Endothelial cell of umbilical vein (primary cell): ENCODE results near the gene HECTD3. TPM values are rescaled to one million over a fixed set of nuclear protein-coding genes. Genes with fewer than 3 reads are reported as not detected.

Source experiments
- BruUV-seq: library from RNA; stranded (reverse); fragments of 400-500 nt; replicated peaks from 2 replicates; lab custom pipeline; 2021; lab: Mats Ljungman, UMichigan
- CTCF ChIA-PET: fragments of 300-600, 350-600 bp; sonication (Branson Sonifier 250); formaldehyde crosslinking; loops from one replicate; lab custom pipeline; 2021; ENCODE audit warnings: antibody characterized with exemption, inconsistent platforms; lab: Charles Lee
- POLR2A ChIA-PET: fragments of 300-600, 350-600 bp; sonication (Branson Sonifier 250); formaldehyde crosslinking; loops from one replicate; lab custom pipeline; 2021; ENCODE audit warnings: antibody characterized with exemption, inconsistent platforms; lab: Charles Lee
- DNase-seq: peaks from one replicate; pipeline ENCODE4 v3.0.0-alpha.2; 2011; ENCODE audit warnings: low read depth, low spot score
- FAIRE-seq: peaks from 2 replicates; lab custom pipeline; 2011; peaks lifted over from hg19 to GRCh38; lab: Jason Lieb, UNC
- H2AFZ ChIP-seq: 2 replicates; pipeline ENCODE4 v1.6.0; 2012; ENCODE audit warnings: low read depth, low read length, control low read depth, inconsistent platforms
- H3K27ac ChIP-seq: 2 replicates; pipeline ENCODE4 v1.5.1; 2011; ENCODE audit warnings: low read depth, mild to moderate bottlenecking, control low read depth, low read length, moderate library complexity; ENCODE audit not compliant: insufficient read depth
- H3K27me3 ChIP-seq, 2 experiments: 2 replicates each; pipeline versions ENCODE4 v1.6.0 to v1.6.1; 2011; ENCODE audit warnings: low read length in 2 of 2, mixed read lengths in 1 of 2; ENCODE audit not compliant: control insufficient read depth in 2 of 2, insufficient read depth in 2 of 2
- H3K36me3 ChIP-seq, 2 experiments: 2 replicates in 1 of 2; 3 replicates in 1 of 2; pipeline ENCODE4 v1.5.1; 2011; ENCODE audit warnings: low read length in 2 of 2, mild to moderate bottlenecking in 1 of 2, moderate library complexity in 1 of 2; ENCODE audit not compliant: control insufficient read depth in 2 of 2, insufficient read depth in 2 of 2; ENCODE audit errors: extremely low read depth in 1 of 2
- H3K4me1 ChIP-seq: 3 replicates; pipeline ENCODE4 v1.5.1; 2011; ENCODE audit warnings: mild to moderate bottlenecking, low read length; ENCODE audit not compliant: control insufficient read depth, insufficient read depth; ENCODE audit errors: extremely low read depth
- H3K4me2 ChIP-seq: 2 replicates; pipeline ENCODE4 v1.6.1; 2011; ENCODE audit warnings: low read length, control low read depth, mixed read lengths; ENCODE audit not compliant: insufficient read depth
- H3K4me3 ChIP-seq, 3 experiments: fragments of 200-600 bp in 1 of 3; sonication (generic), shearing (Covaris generic) in 1 of 3; replicated peaks in 1 of 3; 2 replicates each; pipeline ENCODE4 v1.5.1; 2011 to 2016; ENCODE audit warnings: control low read depth in 3 of 3, low read length in 3 of 3, mild to moderate bottlenecking in 2 of 3, inconsistent platforms in 1 of 3, low read depth in 1 of 3, moderate library complexity in 1 of 3; ENCODE audit not compliant: insufficient read depth in 1 of 3
- H3K79me2 ChIP-seq: 2 replicates; pipeline ENCODE4 v1.6.0; 2012; ENCODE audit warnings: low read length, inconsistent platforms; ENCODE audit not compliant: control insufficient read depth, insufficient read depth
- H3K9ac ChIP-seq: replicated peaks from 2 replicates; pipeline ENCODE3; 2011; ENCODE audit warnings: low read length, control low read depth; ENCODE audit not compliant: insufficient read depth; ENCODE audit errors: extremely low read depth
- H3K9me1 ChIP-seq: replicated peaks from 3 replicates; pipeline ENCODE4 v1.6.0; 2011; ENCODE audit warnings: mild to moderate bottlenecking, low read length; ENCODE audit not compliant: control insufficient read depth, insufficient read depth; ENCODE audit errors: extremely low read depth
- H3K9me3 ChIP-seq: replicated peaks from 2 replicates; pipeline ENCODE4 v1.5.1; 2012; ENCODE audit warnings: low read length, inconsistent platforms; ENCODE audit not compliant: control insufficient read depth, insufficient read depth
- H4K20me1 ChIP-seq: replicated peaks from 2 replicates; pipeline ENCODE3; 2011; ENCODE audit warnings: mild to moderate bottlenecking, low read length; ENCODE audit not compliant: control insufficient read depth, insufficient read depth; ENCODE audit errors: extremely low read depth
- CTCF ChIP-seq, 2 donors: IDR thresholded peaks; 1 replicate in 1 of 2; 2 replicates in 1 of 2; pipeline ENCODE4 v1.5.1; 2011; ENCODE audit warnings: low read length in 2 of 2, mild to moderate bottlenecking in 2 of 2, moderate library complexity in 2 of 2, control low read depth in 1 of 2, inconsistent platforms in 1 of 2, low read depth in 1 of 2; ENCODE audit not compliant: insufficient read depth in 1 of 2; ENCODE audit errors: extremely low read depth in 1 of 2
- EZH2 ChIP-seq: IDR thresholded peaks from 2 replicates; pipeline ENCODE4 v1.6.1; 2012; ENCODE audit warnings: borderline replicate concordance, low read depth, mild to moderate bottlenecking, moderate library complexity, low read length, inconsistent platforms; ENCODE audit not compliant: severe bottlenecking
- FOS ChIP-seq: IDR thresholded peaks from 2 replicates; pipeline ENCODE4 v1.6.1; 2011; ENCODE audit warnings: mild to moderate bottlenecking, low read length, moderate library complexity, borderline replicate concordance; ENCODE audit not compliant: insufficient read depth
- JUN ChIP-seq: IDR thresholded peaks from 2 replicates; pipeline ENCODE4 v1.6.1; 2011; ENCODE audit warnings: borderline replicate concordance, low read depth; ENCODE audit not compliant: insufficient read length, insufficient read depth
- MYC ChIP-seq: IDR thresholded peaks from one replicate; pipeline ENCODE4 v1.6.1; 2011; ENCODE audit warnings: mild to moderate bottlenecking, low read depth, low read length
- POLR2A ChIP-seq: IDR thresholded peaks from 2 replicates; pipeline ENCODE4 v1.6.1; 2012; ENCODE audit warnings: low read depth, mild to moderate bottlenecking, control low read depth, low read length
- POLR2AphosphoS5 ChIP-seq: IDR thresholded peaks from 2 replicates; pipeline ENCODE4 v1.6.1; 2012; ENCODE audit warnings: low read depth, mild to moderate bottlenecking, control low read depth, low read length, moderate library complexity; ENCODE audit not compliant: insufficient read depth
- dilution Hi-C: fragments of 300-500 bp; cut with MboI; formaldehyde crosslinking; loops from one replicate; pipeline ENCODE4 v1.15.0; 2019; ENCODE audit warnings: low sequenced_read_pairs; ENCODE audit not compliant: extremely low pct_ligation_motif_present
- intact Hi-C: fragments of 100-400 bp; cut with micrococcal nuclease; formaldehyde crosslinking; loops from one replicate; pipeline ENCODE4 v1.10.0; 2022
- polyA plus RNA-seq, 4 experiments: library from polyadenylated mRNA; depleted of rRNA in 3 of 4; stranded (reverse) in 3 of 4; unstranded in 1 of 4; fragments of >200 nt; gene quantifications; 2 replicates each; pipeline versions ENCODE4 v1.2.1 to v1.2.3, GENCODE V29; 2011 to 2012; ENCODE audit warnings: missing spikeins in 1 of 4
- total RNA-seq: library from RNA; stranded (reverse); gene quantifications from 2 replicates; pipeline ENCODE4 v1.2.3, GENCODE V29; 2021

Gene HECTD3
- total and polyA plus RNA-seq, 2 donors (not counting 3 experiments of a cell fraction or from before 2014, with no cell fraction given): 80.0 to 114 TPM

- H4K20me1 ChIP-seq: no peaks in the 10 kb centered on the region
- H3K4me1 ChIP-seq: no peaks in the 10 kb centered on the region
- H3K4me3 ChIP-seq: no peak overlapping the region
- no peak overlapping the region for H3K4me2 ChIP-seq
- dilution Hi-C loops (no loop called here), intact Hi-C loops (no loop called here)
- TF ChIP-seq EZH2 (no peak), FOS (no peak), MYC (no peak), POLR2AphosphoS5 (no peak), POLR2A (no peak), JUN (no peak), CTCF (IDR thresholded peaks at IDR 0.05; ENCODE audit: extremely low read depth in 1 of 2, insufficient read depth in 1 of 2, low read depth in 1 of 2, low read length in 2 of 2) (no peak)
- no peak overlapping the region for H3K27ac ChIP-seq
- H3K9me3 ChIP-seq: no peaks in the 10 kb centered on the region
- H3K9ac ChIP-seq: no peak overlapping the region
- FAIRE-seq: no peak
- no peaks in the 10 kb centered on the region for H3K79me2 ChIP-seq
- ChIA-PET CTCF (no interaction called here), POLR2A (no interaction called here)
- no peak for DNase-seq
- no peaks in the 10 kb centered on the region for H3K9me1 ChIP-seq
- no TSS peak for BruUV-seq
- H2AFZ ChIP-seq: no peak overlapping the region
- no peaks in the 10 kb centered on the region for H3K27me3 ChIP-seq
- H3K36me3 ChIP-seq: no peaks in the 10 kb centered on the region
Measured at GRCh38 chr1:45043094-45043493, 32.0 kb upstream of the HECTD3 start.
